HUDEP-2 (cell line): Measurements from ENCODE around the gene TMPRSS7.

Experiments
- DNase-seq, 76 experiments: peaks; one replicate each; lab custom pipeline; 2025; ENCODE audit not compliant: unreplicated experiment in 76 of 76; lab: John Stamatoyannopoulos, UW

TMPRSS7 gene, protein sequence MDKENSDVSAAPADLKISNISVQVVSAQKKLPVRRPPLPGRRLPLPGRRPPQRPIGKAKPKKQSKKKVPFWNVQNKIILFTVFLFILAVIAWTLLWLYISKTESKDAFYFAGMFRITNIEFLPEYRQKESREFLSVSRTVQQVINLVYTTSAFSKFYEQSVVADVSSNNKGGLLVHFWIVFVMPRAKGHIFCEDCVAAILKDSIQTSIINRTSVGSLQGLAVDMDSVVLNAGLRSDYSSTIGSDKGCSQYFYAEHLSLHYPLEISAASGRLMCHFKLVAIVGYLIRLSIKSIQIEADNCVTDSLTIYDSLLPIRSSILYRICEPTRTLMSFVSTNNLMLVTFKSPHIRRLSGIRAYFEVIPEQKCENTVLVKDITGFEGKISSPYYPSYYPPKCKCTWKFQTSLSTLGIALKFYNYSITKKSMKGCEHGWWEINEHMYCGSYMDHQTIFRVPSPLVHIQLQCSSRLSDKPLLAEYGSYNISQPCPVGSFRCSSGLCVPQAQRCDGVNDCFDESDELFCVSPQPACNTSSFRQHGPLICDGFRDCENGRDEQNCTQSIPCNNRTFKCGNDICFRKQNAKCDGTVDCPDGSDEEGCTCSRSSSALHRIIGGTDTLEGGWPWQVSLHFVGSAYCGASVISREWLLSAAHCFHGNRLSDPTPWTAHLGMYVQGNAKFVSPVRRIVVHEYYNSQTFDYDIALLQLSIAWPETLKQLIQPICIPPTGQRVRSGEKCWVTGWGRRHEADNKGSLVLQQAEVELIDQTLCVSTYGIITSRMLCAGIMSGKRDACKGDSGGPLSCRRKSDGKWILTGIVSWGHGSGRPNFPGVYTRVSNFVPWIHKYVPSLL

GRCh38 chr3:112034436-112034835 is at the start of gene TMPRSS7:
Gene TMPRSS7, plus strand, starts transcription at chr3:112034736. Its CDS starts 110 bp downstream, at chr3:112034846.
- no peak for DNase-seq

DNA sequence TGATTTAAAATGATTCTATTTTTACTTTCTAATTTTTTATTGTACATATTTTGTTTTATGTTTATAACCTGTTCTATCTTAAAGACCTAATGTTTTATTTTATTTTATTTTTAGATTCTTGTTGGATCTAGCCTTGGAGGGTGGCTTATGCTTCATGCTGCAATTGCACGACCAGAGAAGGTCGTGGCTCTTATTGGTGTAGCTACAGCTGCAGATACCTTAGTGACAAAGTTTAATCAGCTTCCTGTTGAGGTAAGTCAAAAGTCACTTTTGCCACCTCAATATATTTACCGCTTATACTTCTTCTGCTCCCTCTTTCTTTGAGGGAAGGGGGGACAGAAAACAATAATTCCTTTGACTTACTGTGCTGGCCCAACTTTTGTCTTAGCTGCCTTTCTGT is 47.7 kb upstream of the TMPRSS7 start:
- DNase-seq, result no peak

GRCh38 chr3:111989061-111989678 is 45.4 kb upstream of the TMPRSS7 start:
- DNase-seq, result peak in 17 of 76 experiments; percentile 1 to 37 (median 10)

- no peak for DNase-seq
These were observed 41.5 kb upstream of the TMPRSS7 start for GRCh38 chr3:111993038-111993437.

- no peak for DNase-seq
These were observed 35.7 kb upstream of the TMPRSS7 start, which contains the start of gene TAGLN3 for GRCh38 chr3:111998636-111999483. Gene TAGLN3, plus strand, starts transcription at chr3:111998922. Its CDS starts 501 bp downstream, at chr3:111999423.

GRCh38 chr3:111999484-112000324 is 34.8 kb upstream of the TMPRSS7 start:
- no peak for DNase-seq

DNA sequence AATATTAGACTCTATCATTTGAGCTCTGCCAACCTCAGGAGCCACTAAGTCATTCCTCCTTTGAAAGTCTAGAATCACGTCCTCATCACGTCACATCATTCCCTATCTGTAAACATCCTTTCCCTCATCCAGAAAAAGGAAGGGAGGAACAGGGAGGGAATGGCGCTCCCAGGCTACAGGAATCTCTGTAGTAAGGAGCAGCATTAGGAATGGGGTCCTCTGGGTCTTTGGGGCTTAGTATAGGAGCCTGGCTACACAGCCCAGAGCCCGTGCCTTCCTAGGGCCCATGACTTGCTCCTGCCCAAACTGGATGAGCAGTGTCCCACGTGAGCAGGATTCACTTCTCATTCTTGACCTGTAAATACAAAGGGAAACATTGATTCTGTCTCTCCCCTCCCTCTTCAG is 34.2 kb upstream of the TMPRSS7 start:
- no peak for DNase-seq

- no peak for DNase-seq
These were observed 33.6 kb upstream of the TMPRSS7 start for GRCh38 chr3:112000966-112001365.

GRCh38 chr3:112001526-112001925 is 33.0 kb upstream of the TMPRSS7 start:
- no peak for DNase-seq

DNA sequence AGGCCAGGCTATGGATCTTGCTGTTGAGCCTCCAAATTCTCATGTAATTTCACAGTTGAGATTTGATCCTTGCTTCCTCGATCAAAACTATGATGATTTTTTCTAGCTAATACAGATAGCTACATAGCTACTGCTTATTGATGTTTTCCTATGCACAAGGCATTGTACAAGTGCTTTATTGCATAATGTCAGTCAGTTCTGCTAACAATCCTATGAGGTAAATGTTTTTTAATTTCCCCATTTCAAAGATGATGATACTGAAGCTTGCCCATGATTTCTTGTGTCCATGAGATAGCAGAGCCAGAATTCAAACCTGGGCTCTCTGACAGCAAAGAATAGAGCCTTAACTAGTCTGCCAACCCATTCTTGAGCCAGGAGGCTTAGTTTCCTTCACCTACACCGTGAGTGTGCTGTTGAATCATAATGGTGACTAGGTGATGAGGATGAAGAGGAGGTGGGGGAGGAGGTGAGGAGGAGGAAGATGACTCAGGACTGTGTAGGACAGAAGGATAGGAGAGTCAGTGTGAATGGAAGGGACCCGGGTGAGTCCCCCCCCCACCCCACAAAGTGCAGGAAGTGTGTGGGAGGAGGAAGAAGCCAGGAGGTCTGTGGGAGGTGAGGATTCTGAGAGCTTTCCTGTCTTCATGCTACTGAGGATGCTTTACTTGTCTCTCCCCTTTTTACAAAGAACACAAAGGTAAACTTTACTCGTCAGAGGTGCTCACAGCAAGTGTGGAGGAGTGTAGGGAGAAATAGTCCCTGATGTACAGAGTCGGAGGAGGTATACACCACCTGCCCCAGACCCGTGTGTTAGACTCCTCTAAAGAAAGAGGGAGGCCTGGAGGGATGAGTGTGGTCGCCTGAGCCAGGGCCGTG is 32.2 kb upstream of the TMPRSS7 start:
- DNase-seq, result no peak

DNA sequence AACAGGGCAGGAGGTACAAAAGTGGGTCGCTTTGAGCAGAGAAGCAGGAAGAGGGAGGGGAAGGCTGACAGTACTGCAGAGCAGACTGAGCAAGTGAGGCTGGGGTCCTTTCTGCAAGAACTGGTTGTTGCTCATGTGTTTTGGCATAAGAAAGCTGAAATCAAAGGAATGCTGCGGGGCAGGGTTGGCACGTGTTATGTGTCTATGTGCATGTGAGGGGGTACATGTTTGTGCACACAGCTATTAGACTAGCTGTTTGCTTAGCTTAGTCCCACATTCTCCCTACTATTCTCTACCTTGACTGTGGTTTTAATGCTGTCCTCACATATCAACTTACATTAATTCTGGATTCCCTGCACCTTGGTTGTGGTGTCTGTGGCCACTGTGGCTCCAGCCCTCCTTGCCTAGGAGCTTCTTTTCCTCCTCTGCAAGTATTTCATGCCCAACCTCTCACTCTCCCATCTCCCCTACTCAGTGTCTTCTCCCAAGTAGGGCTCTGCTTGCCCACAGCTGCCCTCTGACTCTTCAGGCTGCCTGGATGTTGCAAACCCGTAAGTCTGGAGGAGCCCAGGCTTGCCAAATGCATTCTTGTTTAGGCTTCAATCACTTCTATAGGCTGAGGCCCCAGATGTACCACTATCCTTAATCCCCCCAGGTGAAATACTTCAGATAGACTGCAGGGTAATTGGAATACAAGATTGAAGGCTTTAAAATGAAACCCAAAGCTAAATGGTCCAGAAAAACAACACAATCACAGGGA is 31.0 kb upstream of the TMPRSS7 start:
- no peak for DNase-seq

GRCh38 chr3:112004187-112004586 is 30.3 kb upstream of the TMPRSS7 start:
- no peak for DNase-seq

DNA sequence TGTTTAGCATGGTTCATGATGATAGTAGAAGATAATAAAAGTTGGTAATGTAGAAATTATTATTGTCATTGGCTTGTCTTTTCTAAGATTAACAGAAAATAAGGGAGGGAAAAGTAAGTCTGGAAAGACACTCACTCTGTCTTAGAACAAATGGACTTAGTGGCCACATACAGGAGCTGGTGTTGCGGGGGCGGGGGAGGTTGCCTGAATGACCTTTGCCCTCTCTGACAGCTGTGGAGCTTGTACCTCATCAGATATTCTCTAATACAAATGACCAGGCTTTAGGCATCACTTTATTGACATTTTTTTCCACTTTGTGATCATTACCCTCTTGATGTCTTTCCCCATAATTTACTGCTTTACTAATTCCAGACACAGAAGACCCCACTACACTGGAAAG is 29.9 kb upstream of the TMPRSS7 start:
- no peak for DNase-seq

GRCh38 chr3:112005091-112005672 is 29.4 kb upstream of the TMPRSS7 start:
- no peak for DNase-seq

- no peak for DNase-seq
These were observed 26.9 kb upstream of the TMPRSS7 start for GRCh38 chr3:112007633-112008032.

- no peak for DNase-seq
These were observed 24.9 kb upstream of the TMPRSS7 start for GRCh38 chr3:112009670-112010069.

- DNase-seq, result no peak
These were observed 23.9 kb upstream of the TMPRSS7 start for GRCh38 chr3:112010636-112011035.
